GM19193 (cell line): Measurements from ENCODE around the gene OXSR1.

Experiments used
- POLR2A ChIP-seq: IDR thresholded peaks from 4 replicates; pipeline ENCODE4 v1.6.1; 2011; ENCODE audit not compliant: insufficient read depth, insufficient read length; ENCODE audit errors: extremely low read depth

Gene OXSR1

GRCh38 chr3:38278841-38279240 lies 113.5 kb downstream of the OXSR1 start:
- TF ChIP-seq POLR2A: no peak

GRCh38 chr3:38281895-38282686 lies 116.8 kb downstream of the OXSR1 start, which contains the start of gene SLC22A14:
Gene SLC22A14, plus strand, starts transcription at chr3:38282294. Its CDS starts 23,733 bp downstream, at chr3:38306027.
- TF ChIP-seq POLR2A: no peak

GRCh38 chr3:38283810-38284755 lies 118.7 kb downstream of the OXSR1 start:
- no peak for TF ChIP-seq POLR2A

GRCh38 chr3:38284756-38285150 lies 119.4 kb downstream of the OXSR1 start:
- no peak for TF ChIP-seq POLR2A

- TF ChIP-seq POLR2A: no peak
Measured at GRCh38 chr3:38297537-38297936, 132.2 kb downstream of the OXSR1 start.

GRCh38 chr3:38297947-38298711 lies 132.8 kb downstream of the OXSR1 start:
- TF ChIP-seq POLR2A: no peak
